B cell (primary cell): ENCODE measurements around the gene ATP8A2. TPM values are rescaled to one million over a fixed set of nuclear protein-coding genes. Genes with fewer than 3 reads are reported as not detected.

Experiments
- ATAC-seq: fragments of 200-7000 bp; cut with Tn5 transposase; one replicate; pipeline ENCODE4 v1.10.0; 2021; ENCODE audit warnings: low read depth, mild to moderate bottlenecking, moderate number of reproducible peaks, moderate library complexity
- CTCF ChIA-PET: fragments of 350-600 bp; sonication (Branson Sonifier 250); formaldehyde crosslinking; loops from one replicate; lab custom pipeline; 2021; ENCODE audit warnings: antibody characterized with exemption, inconsistent platforms; lab: Charles Lee
- POLR2A ChIA-PET: fragments of 350-600 bp; sonication (Branson Sonifier 250); formaldehyde crosslinking; loops from one replicate; lab custom pipeline; 2021; ENCODE audit warnings: antibody characterized with exemption; lab: Charles Lee
- DNase-seq: peaks from one replicate; pipeline ENCODE4 v3.0.0; 2013
- H2AFZ ChIP-seq: 2 replicates; pipeline ENCODE4 v1.6.1; 2012; ENCODE audit warnings: mild to moderate bottlenecking, low read depth, low read length; ENCODE audit not compliant: insufficient read depth, poor library complexity, severe bottlenecking
- H3K27ac ChIP-seq, 2 donors: 1 replicate in 1 of 2; 2 replicates in 1 of 2; pipeline ENCODE4 v1.5.1; 2012 to 2013; ENCODE audit warnings: low read length in 2 of 2, mild to moderate bottlenecking in 2 of 2, moderate library complexity in 1 of 2
- H3K27me3 ChIP-seq, 4 experiments: fragments of 200-600 bp in 1 of 4; sonication (generic) in 1 of 4; replicated peaks in 1 of 4; 1 replicate in 2 of 4; 2 replicates in 2 of 4; pipeline versions ENCODE4 v1.6.1 to v1.7.0; 2013 to 2016; ENCODE audit warnings: low read length in 3 of 4, mild to moderate bottlenecking in 2 of 4, mixed read lengths in 1 of 4, moderate library complexity in 1 of 4; ENCODE audit not compliant: insufficient read depth in 4 of 4, control insufficient read depth in 3 of 4; ENCODE audit errors: control extremely low read depth in 1 of 4
- H3K36me3 ChIP-seq, 2 experiments: replicated peaks in 1 of 2; 1 replicate in 1 of 2; 2 replicates in 1 of 2; pipeline versions ENCODE4 v1.6.1 to v1.7.1; 2013; ENCODE audit warnings: low read length in 1 of 2; ENCODE audit not compliant: insufficient read depth in 2 of 2, control insufficient read depth in 1 of 2; ENCODE audit errors: control extremely low read depth in 1 of 2, extremely low read depth in 1 of 2
- H3K4me1 ChIP-seq, 2 donors: fragments of 200-600 bp in 1 of 2; sonication (generic) in 1 of 2; 1 replicate in 1 of 2; 2 replicates in 1 of 2; pipeline versions ENCODE4 v1.5.1 to v1.6.1; 2013 to 2017; ENCODE audit warnings: low read length in 2 of 2; ENCODE audit not compliant: control insufficient read depth in 2 of 2, insufficient read depth in 2 of 2
- H3K4me2 ChIP-seq: replicated peaks from 2 replicates; pipeline ENCODE3; 2012; ENCODE audit warnings: mild to moderate bottlenecking, low read depth, low read length; ENCODE audit not compliant: poor library complexity, severe bottlenecking
- H3K4me3 ChIP-seq, 5 experiments: fragments of 200-600 bp in 1 of 5; sonication (generic) in 1 of 5; 1 replicate in 3 of 5; 2 replicates in 2 of 5; pipeline versions ENCODE4 v1.5.1 to v1.7.0; 2011 to 2016; ENCODE audit warnings: low read length in 4 of 5, mild to moderate bottlenecking in 4 of 5, low read depth in 2 of 5, control low read depth in 1 of 5, moderate library complexity in 1 of 5; ENCODE audit not compliant: insufficient read depth in 1 of 5; ENCODE audit errors: control extremely low read depth in 1 of 5, extremely low read depth in 1 of 5
- H3K79me2 ChIP-seq: fragments of 200-600 bp; sonication (generic); one replicate; pipeline ENCODE4 v1.6.0; 2016; ENCODE audit warnings: low read length; ENCODE audit not compliant: control insufficient read depth, insufficient read depth
- H3K9ac ChIP-seq: fragments of 200-600 bp; sonication (generic); 2 replicates; pipeline ENCODE4 v1.6.1; 2017; ENCODE audit warnings: mild to moderate bottlenecking, low read length, moderate library complexity
- H3K9me3 ChIP-seq, 3 donors: one replicate each; pipeline versions ENCODE4 v1.6.1 to v1.7.1; 2013; ENCODE audit warnings: low read length in 2 of 3; ENCODE audit not compliant: control insufficient read depth in 2 of 3, insufficient read depth in 1 of 3; ENCODE audit errors: control extremely low read depth in 1 of 3
- H4K20me1 ChIP-seq: 2 replicates; pipeline ENCODE4 v1.6.0; 2012; ENCODE audit warnings: mild to moderate bottlenecking, low read length; ENCODE audit not compliant: insufficient read depth, control insufficient read depth, poor library complexity, severe bottlenecking
- H3K27ac Mint-ChIP-seq: one replicate; pipeline ENCODE4 v1.8.0; 2021; ENCODE audit warnings: mixed read lengths
- H3K27me3 Mint-ChIP-seq: one replicate; pipeline ENCODE4 v1.8.0; 2021; ENCODE audit warnings: mixed read lengths
- H3K4me1 Mint-ChIP-seq: one replicate; pipeline ENCODE4 v1.8.0; 2021; ENCODE audit warnings: mixed read lengths
- H3K4me3 Mint-ChIP-seq: one replicate; pipeline ENCODE4 v1.8.0; 2021; ENCODE audit warnings: mixed read lengths
- H3K9me3 Mint-ChIP-seq: one replicate; pipeline ENCODE4 v1.8.0; 2022; ENCODE audit warnings: mixed read lengths; ENCODE audit not compliant: insufficient read depth
- EZH2 ChIP-seq: IDR thresholded peaks from 2 replicates; pipeline ENCODE4 v1.6.1; 2012; ENCODE audit warnings: borderline replicate concordance, low read depth, mild to moderate bottlenecking, moderate library complexity, low read length; ENCODE audit not compliant: insufficient read depth, poor library complexity, severe bottlenecking
- WGBS: methylation state at CpG from one replicate; pipeline ENCODE4 v1.1.5; 2013; ENCODE audit warnings: missing lambda C conversion rate; ENCODE audit not compliant: insufficient coverage; 5-methylcytosine and 5-hydroxymethylcytosine counted together
- intact Hi-C: fragments of 100-400 bp; cut with micrococcal nuclease; formaldehyde crosslinking; loops from one replicate; pipeline ENCODE4 v1.10.0; 2022
- polyA plus RNA-seq: library from polyadenylated mRNA; depleted of rRNA; stranded (reverse); fragments of >200 nt; gene quantifications from 2 replicates; pipeline ENCODE4 v1.2.3, GENCODE V29; 2012
- total RNA-seq, 2 donors: library from RNA; stranded (reverse); fragments of 120-200 nt in 1 of 2; gene quantifications; 1 replicate in 1 of 2; 2 replicates in 1 of 2; pipeline versions ENCODE4 v1.2.3 to v1.2.4, GENCODE V29; 2013 to 2022
- TF ChIP-seq, protein P1 (sequence below): fragments of 200-600 bp; IDR thresholded peaks from one replicate; pipeline ENCODE4 v1.8.0; 2022; ENCODE audit warnings: antibody characterized with exemption, mild to moderate bottlenecking

The ATP8A2 gene
- total and polyA plus RNA-seq, 2 donors (not counting 1 experiment from before 2014, with no cell fraction given), result not detected

GRCh38 chr13:25335856-25336255 is 35.9 kb upstream of the ATP8A2 start:
- Histone ChIP-seq H3K4me1 (no peaks in the 10 kb centered on the region), H2AFZ (no peak overlapping the region), H3K4me2 (no peak overlapping the region), H3K4me3 (no peak overlapping the region), H3K79me2 (no peaks in the 10 kb centered on the region), H3K27me3 (no peaks in the 10 kb centered on the region), H3K36me3 (peaks cover 0 to 31% of the 10 kb centered on the region in 2 experiments), H4K20me1 (no peaks in the 10 kb centered on the region), H3K9ac (no peak overlapping the region), H3K27ac (no peak overlapping the region), H3K9me3 (no peaks in the 10 kb centered on the region)
- ATAC-seq (no peak), DNase-seq (no peak)
- H3K27me3 Mint-ChIP-seq, result no peaks in the 10 kb centered on the region
- H3K4me3 Mint-ChIP-seq, result no peak overlapping the region
- TF ChIP-seq, protein P1, sequence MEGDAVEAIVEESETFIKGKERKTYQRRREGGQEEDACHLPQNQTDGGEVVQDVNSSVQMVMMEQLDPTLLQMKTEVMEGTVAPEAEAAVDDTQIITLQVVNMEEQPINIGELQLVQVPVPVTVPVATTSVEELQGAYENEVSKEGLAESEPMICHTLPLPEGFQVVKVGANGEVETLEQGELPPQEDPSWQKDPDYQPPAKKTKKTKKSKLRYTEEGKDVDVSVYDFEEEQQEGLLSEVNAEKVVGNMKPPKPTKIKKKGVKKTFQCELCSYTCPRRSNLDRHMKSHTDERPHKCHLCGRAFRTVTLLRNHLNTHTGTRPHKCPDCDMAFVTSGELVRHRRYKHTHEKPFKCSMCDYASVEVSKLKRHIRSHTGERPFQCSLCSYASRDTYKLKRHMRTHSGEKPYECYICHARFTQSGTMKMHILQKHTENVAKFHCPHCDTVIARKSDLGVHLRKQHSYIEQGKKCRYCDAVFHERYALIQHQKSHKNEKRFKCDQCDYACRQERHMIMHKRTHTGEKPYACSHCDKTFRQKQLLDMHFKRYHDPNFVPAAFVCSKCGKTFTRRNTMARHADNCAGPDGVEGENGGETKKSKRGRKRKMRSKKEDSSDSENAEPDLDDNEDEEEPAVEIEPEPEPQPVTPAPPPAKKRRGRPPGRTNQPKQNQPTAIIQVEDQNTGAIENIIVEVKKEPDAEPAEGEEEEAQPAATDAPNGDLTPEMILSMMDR, result no peak
- no peak for TF ChIP-seq EZH2
- no peaks in the 10 kb centered on the region for H3K9me3 Mint-ChIP-seq
- WGBS, result no CpG with 5 or more reads among the region's 3 CpGs
- POLR2A ChIA-PET, result no interaction called here
- no peaks in the 10 kb centered on the region for H3K4me1 Mint-ChIP-seq
- CTCF ChIA-PET, result interaction anchor here (0.6 kb wide), 1 partner anchor 40 kb away, joined by 3 read pairs; no protein-coding TSS in a partner anchor
- intact Hi-C loops, result no loop called here
- H3K27ac Mint-ChIP-seq, result no peak overlapping the region

GRCh38 chr13:25345576-25345975 is 26.2 kb upstream of the ATP8A2 start:
- Histone ChIP-seq H2AFZ (no peak overlapping the region), H3K4me3 (no peak overlapping the region), H3K27me3 (no peaks in the 10 kb centered on the region), H4K20me1 (no peaks in the 10 kb centered on the region), H3K27ac (no peak overlapping the region), H3K9me3 (peaks cover 0 to 4% (median 0%) of the 10 kb centered on the region in 3 donors), H3K4me2 (no peak overlapping the region), H3K9ac (no peak overlapping the region), H3K4me1 (no peaks in the 10 kb centered on the region), H3K36me3 (no peaks in the 10 kb centered on the region), H3K79me2 (no peaks in the 10 kb centered on the region)
- no peak overlapping the region for H3K27ac Mint-ChIP-seq
- no peak for DNase-seq
- ATAC-seq, result no peak
- intact Hi-C loops, result no loop called here
- CTCF ChIA-PET, result interaction anchor here (0.8 to 1.7 kb wide), 2 partner anchors 12 to 30 kb away, joined by 3 to 7 read pairs; no protein-coding TSS in a partner anchor
- H3K4me1 Mint-ChIP-seq, result no peaks in the 10 kb centered on the region
- 100% methylated on average over 1 of the region's 2 CpGs for WGBS
- no peaks in the 10 kb centered on the region for H3K27me3 Mint-ChIP-seq
- no peak overlapping the region for H3K4me3 Mint-ChIP-seq
- POLR2A ChIA-PET, result no interaction called here
- TF ChIP-seq EZH2, result no peak
- TF ChIP-seq, protein P1, result no peak
- H3K9me3 Mint-ChIP-seq, result peaks cover 2% of the 10 kb centered on the region
